Ovary (tissue), 3 donors: Measurements from ENCODE around the gene SH3RF3.

Experiments used
- CTCF ChIP-seq, 3 donors: fragments of 450-650 bp in 2 of 3; fragments of 200-600 bp in 1 of 3; IDR thresholded peaks; one replicate each; pipeline versions ENCODE4 v1.5.1 to v1.8.0; 2016 to 2022; ENCODE audit warnings: antibody characterized with exemption in 3 of 3, mild to moderate bottlenecking in 1 of 3
- EP300 ChIP-seq: sonication (generic); formaldehyde crosslinking; IDR thresholded peaks from one replicate; pipeline ENCODE4 v1.6.1; 2017; ENCODE audit warnings: antibody characterized with exemption
- donor health status: DM: no; HTN: no; CAD: no.

GRCh38 chr2:109444916-109445315, 315.9 kb downstream of the SH3RF3 start:
- TF ChIP-seq EP300 (no peak), CTCF (IDR thresholded peaks at IDR 0.05) (no peak)
